SKM-1 (cell line): Measurements from ENCODE around the gene RBMS2.
"Not testable (repeated sequence)": the region's sequence is repeated elsewhere in the genome, so short reads cannot be mapped to it uniquely, and the experiment has no call there.

ENCODE experiments used
- DNase-seq: peaks from one replicate; lab custom pipeline; 2025; ENCODE audit not compliant: unreplicated experiment; lab: John Stamatoyannopoulos, UW

Gene RBMS2

DNA sequence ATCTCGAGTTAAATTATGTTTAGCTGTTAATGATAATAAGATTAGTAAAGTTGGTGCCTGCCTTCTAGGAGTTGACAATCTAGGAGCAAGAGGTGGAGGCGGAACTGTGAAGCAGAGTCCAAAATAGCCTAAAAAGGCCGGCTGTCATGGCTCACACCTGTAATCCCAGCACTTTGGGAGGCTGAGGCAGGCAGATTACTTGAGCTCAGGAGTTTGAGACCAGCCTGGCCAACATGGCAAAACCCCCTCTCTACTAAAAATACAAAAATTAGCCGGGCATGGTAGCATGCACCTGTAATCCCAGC lies 7.7 kb upstream of the RBMS2 start:
- DNase-seq: not testable (repeated sequence)

DNA sequence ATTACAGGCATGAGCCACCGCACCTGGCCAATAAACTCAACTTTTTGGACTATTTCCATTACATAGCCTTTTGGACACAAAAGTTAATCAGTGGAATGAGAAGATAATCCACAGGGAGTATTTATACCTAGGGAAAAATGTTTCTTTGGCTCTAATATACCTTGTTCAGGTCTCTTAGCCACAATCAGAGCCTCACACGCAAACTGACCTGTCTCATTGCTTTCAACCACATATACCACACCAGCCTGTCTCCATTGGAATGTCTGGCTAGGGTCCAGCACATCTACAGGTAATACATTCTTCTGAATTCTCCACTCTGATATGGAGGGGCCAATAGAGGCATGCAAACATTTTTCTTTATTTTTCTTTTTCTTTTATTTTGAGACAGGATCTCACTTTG lies 3.8 kb upstream of the RBMS2 start:
- no peak for DNase-seq

DNA sequence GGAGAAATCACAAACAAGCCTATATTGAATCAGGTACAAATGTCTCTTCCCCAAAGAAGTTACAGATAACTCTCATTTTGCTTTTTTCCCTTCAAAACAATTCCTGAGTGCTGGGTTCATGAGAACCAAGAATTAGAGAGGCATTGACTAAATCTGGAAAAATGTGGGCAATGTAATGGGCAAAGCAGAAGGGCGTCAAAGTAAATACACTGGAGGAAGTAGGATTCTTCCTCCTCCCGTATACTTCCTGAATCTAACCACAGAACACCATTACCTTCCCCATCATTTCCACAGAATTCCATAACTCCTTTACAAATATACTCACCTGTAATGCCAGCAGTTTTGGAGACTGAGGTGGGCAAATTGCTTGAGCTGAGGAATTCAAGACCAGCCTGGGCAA lies 3.0 kb upstream of the RBMS2 start:
- DNase-seq: no peak

DNA sequence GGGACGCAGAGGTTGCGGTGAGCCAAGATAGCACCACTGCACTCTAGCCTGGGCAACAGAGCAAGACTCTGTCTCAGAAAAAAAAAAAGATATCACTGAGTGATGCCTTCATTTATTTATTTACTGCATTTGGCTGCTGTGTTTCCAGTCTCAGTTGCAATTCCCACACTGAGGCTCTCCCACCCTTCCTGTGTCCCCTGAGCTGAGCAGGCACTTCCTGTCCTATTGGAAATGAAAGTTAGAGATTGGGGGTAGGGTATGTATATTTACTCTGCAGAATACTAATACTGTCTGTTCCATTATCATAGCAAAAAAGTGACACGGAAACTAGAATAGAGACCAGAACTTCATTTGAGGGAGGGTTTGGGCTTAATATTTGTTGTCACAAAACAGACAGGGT lies 1.6 kb upstream of the RBMS2 start:
- no peak for DNase-seq

DNA sequence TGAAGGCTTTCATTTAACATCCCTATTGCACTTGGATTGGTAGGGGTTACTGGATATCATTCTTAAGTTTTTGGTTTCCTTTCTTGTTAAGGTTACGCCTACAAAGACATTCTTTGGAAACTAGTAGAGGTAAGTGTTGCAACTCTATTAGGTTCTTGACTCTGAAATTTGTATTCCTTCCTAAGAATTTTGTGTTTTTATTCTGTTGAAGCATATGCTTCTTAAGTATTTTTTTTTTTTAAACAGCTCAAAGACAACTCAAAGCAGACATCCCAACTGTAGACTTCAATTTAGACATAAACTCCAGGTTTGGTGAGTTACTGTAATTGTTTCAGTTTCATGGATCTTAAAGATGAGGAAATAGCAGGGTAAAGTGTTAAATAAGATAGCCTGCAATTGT lies 1.1 kb upstream of the RBMS2 start:
- no peak for DNase-seq

DNA sequence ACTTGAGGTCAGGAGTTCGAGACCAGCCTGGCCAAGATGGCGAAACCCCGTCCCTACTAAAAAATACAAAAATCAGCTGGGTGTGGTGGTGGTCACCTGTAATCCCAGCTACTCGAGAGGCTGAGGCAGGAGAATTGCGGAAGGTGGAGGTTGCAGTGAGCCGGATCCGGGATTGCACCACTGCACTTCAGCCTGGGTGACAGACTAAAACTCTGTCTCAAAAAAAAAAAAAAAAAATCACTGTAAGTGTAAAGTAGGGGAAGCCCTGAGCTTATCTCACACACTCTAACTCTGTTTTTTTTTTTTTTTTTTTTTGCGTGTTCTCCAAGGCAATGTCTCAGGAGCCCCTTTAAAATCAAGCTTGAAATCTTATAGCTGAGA lies 421 bp upstream of the RBMS2 start:
- no peak for DNase-seq

DNA sequence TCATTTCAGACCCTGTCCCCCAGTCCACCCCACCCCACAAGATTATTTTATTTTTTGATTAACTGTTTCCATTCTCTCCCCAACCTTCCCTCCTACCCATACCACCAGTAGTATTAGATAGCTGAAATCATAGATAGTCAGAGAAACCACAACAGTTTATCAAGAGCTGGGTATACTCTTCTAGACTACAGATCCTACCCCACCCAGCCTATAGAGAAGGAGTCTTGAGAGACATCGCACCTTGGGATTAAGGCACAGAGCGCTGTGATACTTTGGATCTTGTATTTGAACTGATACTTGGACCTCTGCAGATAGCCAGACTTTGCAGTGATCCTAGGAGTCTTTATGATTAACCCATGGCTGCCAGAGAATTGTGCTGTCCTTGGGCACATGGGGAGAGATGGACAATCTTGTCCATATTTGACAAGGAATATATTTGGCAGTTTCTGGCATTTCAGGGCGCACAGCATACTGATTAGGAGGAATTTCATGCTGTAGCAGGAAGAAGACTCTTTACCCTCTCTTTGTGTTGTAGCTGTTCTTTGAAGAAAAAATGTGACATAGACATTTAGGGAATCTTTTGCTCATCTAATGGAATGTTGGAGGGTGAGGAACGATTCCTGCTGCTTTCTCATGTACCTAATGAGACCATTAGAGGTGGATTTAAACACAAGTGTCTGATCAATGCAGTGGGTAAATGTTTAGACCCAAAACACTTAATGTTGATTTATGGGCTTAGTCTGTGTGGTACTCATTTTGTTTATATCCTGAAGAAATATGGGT lies 982 bp downstream of the RBMS2 start:
- DNase-seq: no peak

DNA sequence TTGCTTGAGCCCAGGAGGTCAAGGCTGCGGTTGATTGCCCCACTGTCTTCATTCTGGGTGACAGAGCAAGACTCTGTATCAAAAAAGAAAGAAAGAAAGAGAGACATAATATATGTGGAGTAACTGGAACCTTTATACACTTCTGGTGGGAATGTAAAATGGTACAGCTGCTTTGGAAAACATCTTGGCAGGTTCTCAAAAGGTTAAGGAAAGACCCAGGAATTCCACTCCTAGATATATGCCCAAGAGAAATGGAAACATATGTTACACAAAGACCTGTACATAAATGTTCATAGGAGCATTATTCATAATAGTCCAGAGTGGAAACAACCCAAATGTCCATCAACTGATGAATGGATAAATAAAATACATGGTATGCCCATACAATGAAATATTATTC lies 7.2 kb downstream of the RBMS2 start:
- DNase-seq: no peak

DNA sequence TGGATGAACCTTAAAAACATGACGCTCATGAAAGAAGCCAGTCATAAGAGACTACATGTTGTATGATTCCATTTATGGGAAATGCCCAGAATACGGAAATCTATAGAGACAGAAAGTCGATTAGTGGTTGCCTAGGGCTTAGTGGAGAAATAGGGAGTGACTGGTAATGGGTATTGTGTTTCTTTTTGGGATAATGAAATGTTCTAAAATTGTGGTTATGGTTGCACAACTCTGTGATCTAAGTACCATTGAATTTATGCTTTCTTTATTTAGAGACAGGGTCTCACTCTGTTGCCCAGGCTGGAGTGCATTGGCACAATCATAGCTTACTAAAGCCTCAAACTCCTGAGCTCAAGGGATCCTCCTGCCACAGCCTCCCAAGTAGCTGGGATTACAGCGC lies 8.0 kb downstream of the RBMS2 start:
- no peak for DNase-seq

DNA sequence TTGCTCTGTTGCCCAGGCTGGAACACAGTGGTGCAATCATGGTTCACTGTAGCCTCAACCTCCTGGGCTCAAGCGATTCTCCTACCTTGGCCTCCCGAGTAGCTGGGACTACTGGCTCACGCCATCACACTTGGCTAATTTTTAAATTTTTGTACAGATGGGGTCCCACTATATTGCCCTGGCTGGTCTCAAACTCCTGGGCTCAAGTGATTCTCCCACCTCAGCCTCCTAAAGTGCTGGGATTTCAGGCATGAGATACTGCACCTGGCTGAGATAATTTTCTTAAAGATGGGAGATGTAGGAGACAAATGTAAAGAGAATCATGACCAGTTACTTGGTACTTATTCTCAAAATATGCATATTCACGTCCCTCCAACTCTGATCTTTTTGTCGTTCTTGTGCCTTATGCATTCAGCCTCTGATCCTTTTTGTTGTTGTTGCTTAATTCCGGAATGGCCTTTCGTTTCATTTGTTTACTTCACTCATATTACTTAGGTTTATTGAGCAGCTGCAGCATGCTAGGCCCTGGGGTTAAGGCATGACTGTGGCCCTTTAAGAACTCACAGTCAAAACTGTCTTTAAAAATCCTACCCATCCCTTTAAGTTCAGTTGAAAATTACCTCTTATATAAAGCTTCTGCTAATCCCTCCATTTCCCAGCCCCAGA lies 8.9 kb downstream of the RBMS2 start:
- DNase-seq: no peak

DNA sequence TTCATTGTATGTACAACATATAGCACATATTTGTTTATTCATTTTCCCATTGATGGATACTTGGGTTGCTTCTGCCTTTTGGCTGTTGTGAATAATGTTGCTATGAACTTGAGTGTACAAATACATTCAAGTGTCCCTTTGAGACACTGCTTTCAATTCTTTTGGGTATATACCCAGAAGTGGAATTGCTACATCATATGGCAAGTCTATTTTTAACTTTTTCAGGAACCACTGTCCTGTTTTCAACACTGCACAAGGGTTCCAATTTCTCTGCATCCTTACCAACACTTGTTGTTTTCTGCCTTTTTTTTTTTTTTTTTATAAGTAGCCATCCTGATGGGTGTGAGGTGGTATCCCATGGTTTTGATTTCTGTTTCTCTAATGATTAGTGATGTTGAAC lies 15.9 kb downstream of the RBMS2 start:
- no peak for DNase-seq

DNA sequence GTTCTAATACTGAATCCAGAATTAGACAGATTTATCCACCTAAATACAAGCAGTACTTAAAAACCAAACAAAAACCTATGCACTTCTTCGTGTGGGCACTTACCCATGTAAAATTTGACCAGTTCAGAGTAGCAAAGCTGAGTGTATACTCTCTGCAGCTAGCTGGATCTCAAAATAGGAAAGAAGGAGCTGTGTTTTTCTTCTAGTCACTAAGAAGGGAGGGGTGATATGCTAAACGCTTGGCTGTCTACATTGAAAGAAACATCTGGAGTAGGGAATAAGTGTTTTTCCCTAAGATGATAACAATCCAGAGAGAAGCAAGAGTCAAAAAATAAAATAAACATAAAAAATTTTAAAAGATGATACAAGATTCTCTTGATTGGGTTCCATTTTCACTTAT lies 20.0 kb downstream of the RBMS2 start:
- DNase-seq: no peak

DNA sequence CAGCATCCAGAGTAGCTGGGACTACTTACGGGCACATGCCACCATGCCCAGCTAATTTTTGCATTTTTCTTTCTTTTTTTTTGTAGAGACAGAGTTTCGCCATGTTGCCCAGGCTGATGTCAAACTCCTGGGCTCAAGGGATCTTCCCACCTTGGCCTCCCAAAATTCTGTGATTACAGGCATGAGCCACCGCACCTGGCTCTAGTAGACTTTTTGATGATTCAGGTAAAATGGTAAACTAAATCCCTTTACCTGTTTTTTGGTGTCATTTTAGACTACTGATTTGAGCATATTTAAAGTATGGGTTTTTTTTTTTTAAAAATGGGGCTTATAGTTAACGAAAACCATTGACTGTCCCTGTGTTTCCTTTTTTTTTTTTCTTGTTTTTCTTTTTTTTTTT lies 20.5 kb downstream of the RBMS2 start:
- no peak for DNase-seq

DNA sequence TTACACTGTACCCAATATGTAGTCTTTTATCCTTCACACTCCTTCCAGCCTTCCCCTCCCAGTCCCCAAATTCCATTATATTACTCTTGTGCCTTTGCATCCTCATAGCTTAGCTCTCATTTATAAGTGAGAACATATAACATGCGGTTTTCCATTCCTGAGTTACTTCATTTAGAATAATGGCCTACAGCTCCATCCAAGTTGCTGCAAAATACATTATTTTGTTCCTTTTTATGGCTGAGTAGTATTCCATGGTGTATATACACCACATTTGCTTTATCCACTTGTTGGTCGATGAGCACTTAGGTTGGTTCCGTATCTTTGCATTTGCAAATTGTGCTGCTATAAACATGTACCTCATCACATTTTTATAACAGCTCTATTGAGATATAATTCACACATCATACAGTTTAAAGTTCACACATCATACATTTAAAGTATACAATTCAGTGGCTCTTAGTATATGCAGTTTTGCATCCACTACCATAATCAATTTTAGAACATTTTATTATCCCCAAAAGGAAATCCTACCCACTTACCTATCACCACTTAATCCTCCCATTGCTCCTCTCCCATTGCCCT lies 23.5 kb downstream of the RBMS2 start:
- no peak for DNase-seq

DNA sequence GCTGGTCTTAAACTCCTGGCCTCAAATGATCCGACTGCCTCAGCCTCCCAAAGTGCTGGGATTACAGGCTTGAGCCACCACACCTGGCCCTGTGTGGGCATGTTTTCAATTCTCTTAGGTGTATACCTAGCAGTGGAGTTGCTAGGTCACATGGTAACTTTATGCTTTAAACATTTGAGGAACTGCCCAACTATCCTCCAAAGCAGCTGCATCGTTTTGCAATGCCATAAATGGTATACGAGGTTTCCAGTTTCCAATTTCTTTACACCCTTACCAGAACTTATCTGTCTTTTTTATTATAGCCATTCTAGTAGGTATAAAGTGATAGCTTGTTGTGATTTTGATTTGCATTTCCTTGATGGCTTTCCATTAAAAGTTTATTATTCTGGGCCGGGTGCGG lies 25.1 kb downstream of the RBMS2 start:
- peak; percentile 14 for DNase-seq

DNA sequence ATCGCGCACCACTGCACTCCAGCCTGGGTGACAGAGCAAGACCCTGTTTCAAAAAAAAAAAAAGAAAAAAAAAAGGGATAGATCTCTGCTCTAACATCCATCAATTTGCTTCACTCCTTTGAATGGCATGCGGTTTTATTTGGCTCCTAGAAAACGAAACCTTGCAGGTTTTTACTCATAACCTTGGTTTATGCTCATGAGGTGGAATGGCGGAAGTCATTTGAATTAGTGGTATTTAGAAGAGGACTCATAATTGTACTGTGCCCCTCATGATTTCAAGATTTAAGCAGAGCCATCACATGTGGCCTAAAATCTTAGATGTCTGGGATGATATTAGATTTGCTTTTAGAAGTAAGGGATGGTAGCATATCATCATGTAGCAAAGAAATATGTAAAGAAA lies 29.4 kb downstream of the RBMS2 start:
- DNase-seq: no peak

DNA sequence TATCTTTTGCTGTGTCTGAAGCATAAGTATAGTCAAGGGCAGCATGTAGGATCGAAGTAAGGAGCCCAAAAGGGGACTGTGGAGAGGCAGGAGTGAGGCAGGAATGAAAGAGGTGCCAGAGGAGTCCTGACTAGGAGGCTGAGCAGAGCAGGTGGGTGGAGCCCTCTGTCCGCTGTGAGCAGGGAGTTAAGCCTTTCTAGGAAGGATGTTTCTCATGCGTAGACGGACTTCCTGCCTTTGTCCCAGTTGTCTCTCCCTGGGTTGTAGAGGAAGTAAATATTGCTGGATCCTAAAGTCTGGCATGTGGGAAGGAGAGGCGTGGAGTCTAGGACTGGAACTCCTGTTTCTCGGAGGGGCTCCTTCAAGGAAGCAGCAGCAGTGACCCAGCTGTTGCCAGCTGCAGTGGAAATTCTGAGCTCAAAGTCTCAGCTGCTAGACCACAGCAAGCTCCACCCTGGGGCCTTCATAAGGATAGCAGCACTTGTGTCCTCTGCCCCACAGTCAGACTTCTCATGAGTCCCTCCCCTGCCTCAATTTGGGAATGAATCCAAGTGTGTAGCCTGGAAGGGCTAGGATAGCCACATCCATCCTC lies 44.0 kb downstream of the RBMS2 start:
- DNase-seq: no peak

DNA sequence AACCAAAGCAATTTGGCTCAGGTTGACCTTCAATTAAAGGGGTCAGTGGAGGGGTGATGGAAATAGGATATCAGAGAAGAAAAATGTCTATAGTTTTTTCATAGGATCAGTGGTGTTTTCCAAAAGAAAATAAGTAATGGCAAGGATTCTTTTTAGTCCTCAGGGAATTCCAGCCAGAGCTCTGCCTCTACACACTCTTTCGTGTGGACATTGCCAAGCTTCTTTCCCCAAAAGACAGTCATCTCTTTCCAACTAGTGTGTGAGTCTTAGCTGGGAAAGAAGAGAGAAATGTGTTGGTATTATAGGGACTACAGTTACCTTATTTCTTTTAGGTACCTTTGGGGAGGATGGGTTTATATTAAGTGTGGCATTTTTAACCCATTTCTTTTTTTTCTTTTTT lies 46.5 kb downstream of the RBMS2 start:
- no peak for DNase-seq

DNA sequence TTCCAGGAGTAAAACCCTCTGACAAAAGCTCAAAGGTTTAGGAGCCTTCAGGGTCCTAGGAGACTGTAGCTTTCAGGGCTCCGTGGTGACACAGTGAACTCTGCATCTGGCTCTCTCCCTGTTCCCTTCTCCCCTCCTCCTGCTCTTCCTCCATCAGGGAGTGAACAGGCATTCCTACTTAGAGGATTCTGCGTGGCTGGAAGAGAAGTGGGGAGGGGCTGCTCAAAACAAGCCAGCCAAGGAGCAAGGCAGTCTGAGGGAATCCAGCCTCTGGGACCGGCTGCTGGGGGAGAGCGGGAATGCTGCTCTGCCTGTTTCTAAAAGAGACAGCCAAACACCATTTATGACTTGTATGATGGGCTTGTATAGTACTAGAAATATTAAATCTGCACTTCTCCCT lies 49.5 kb downstream of the RBMS2 start:
- no peak for DNase-seq

DNA sequence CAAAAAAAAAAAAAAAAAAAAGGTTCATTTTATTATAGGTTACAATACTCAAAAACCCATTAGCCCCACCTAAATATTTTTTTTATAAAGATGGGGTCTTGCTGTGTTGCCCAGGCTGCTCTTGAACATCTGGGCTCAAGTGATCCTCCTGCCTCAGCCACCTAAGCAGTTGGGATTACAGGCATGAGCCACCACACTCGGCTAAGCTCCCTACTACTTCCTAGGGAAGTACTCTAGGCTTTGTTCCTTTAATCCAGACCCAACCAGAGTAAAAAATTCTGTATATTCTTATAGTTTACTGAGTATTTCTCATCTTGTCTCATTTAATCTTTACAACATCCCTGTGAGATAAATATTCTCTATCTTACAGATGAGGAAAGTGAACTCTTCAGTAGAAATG lies 50.7 kb downstream of the RBMS2 start:
- no peak for DNase-seq

DNA sequence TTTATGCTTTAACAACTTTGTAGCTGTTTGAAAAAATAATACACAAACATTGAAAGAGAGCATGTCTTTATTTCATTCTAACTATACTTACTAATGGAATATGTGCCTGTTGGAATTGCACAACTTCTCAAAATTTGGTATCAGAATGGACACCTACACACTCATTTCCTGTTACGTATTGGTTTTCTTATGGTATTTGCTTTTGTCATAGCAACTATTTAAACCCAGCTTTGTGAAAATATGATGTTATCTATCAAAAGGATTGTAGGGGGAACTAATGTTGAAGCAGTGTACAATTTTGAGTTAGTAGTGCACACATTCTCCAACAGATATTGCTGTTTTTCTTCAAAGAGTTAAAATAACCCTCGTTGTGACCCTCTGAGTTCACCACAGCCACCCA lies 52.6 kb downstream of the RBMS2 start:
- no peak for DNase-seq

DNA sequence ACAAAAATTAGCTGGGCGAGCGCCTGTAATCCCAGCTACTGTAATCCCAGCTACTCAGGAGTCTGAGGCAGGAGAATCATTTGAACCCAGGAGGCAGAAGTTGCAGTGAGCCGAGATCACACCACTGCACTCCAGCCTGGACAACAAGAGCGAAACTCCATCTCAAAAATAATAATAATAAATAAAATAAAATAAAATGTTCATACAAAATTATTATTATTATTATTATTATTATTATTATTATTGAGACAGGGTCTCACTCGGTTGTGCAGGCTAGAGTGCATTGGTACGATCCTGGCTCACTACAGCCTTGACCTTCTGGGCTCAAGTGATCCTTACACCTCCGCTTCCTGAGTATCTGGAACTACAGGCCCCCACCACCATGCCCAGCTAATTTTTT lies 55.6 kb downstream of the RBMS2 start:
- not testable (repeated sequence) for DNase-seq
